ENCODE measurements around the gene WDR43. TPM values are rescaled to one million over a fixed set of nuclear protein-coding genes. Genes with fewer than 3 reads are reported as not detected.

WDR43 gene
- total RNA-seq, 1 donor from 2014 or later: 19.0 TPM

- ATAC-seq (ENCODE audit: poor library complexity) (no peak), DNase-seq (no peak)
- intact Hi-C loops (cut with DNase I): no loop called here
Measured at GRCh38 chr2:28905533-28905932, 11.1 kb downstream of the WDR43 start.

- ATAC-seq (ENCODE audit: poor library complexity): no peak
- intact Hi-C loops (cut with DNase I): no loop called here
Measured at GRCh38 chr2:28906376-28906775, 11.9 kb downstream of the WDR43 start.

GRCh38 chr2:28906821-28907220 is 12.4 kb downstream of the WDR43 start:
- ATAC-seq (ENCODE audit: poor library complexity) (no peak), DNase-seq (no peak)
- intact Hi-C loops (cut with DNase I): no loop called here

More at GRCh38 chr2:28906376-28906775, 11.9 kb downstream of the WDR43 start:
- DNase-seq: no peak

GRCh38 chr2:28908172-28908571 is 13.7 kb downstream of the WDR43 start:
- no peak for DNase-seq
- no peak for ATAC-seq (ENCODE audit: poor library complexity)
- intact Hi-C loops (cut with DNase I): no loop called here

- ATAC-seq (ENCODE audit: poor library complexity) (no peak), DNase-seq (no peak)
- intact Hi-C loops (cut with DNase I): no loop called here
Measured at GRCh38 chr2:28909655-28910353, 15.3 kb downstream of the WDR43 start.

GRCh38 chr2:28915939-28916338 is 21.5 kb downstream of the WDR43 start:
- intact Hi-C loops (cut with DNase I): no loop called here
- no peak for DNase-seq

GRCh38 chr2:28926847-28927246 is 32.4 kb downstream of the WDR43 start:
- DNase-seq: no peak
- ATAC-seq (ENCODE audit: poor library complexity): no peak
- intact Hi-C loops (cut with DNase I): no loop called here

More at GRCh38 chr2:28915939-28916338, 21.5 kb downstream of the WDR43 start:
- ATAC-seq (ENCODE audit: poor library complexity): no peak

GRCh38 chr2:28927469-28927868 is 33.0 kb downstream of the WDR43 start:
- no peak for ATAC-seq (ENCODE audit: poor library complexity)
- intact Hi-C loops (cut with DNase I): no loop called here
- no peak for DNase-seq

GRCh38 chr2:28927878-28928277 is 33.4 kb downstream of the WDR43 start:
- ATAC-seq (ENCODE audit: poor library complexity): no peak
- intact Hi-C loops (cut with DNase I): no loop called here
- DNase-seq: no peak

- DNase-seq: no peak
- intact Hi-C loops (cut with DNase I): no loop called here
- ATAC-seq (ENCODE audit: poor library complexity): no peak
Measured at GRCh38 chr2:28929581-28929980, 35.1 kb downstream of the WDR43 start.

- intact Hi-C loops (cut with DNase I): no loop called here
- ATAC-seq (ENCODE audit: poor library complexity): no peak
Measured at GRCh38 chr2:28930205-28930604, 35.7 kb downstream of the WDR43 start.

GRCh38 chr2:28934769-28935168 is 40.3 kb downstream of the WDR43 start:
- ATAC-seq (ENCODE audit: poor library complexity) (no peak), DNase-seq (no peak)
- intact Hi-C loops (cut with DNase I): no loop called here

More at GRCh38 chr2:28930205-28930604, 35.7 kb downstream of the WDR43 start:
- no peak for DNase-seq

GRCh38 chr2:28941008-28941407 is 46.5 kb downstream of the WDR43 start:
- intact Hi-C loops (cut with DNase I): no loop called here
- no peak for DNase-seq
- no peak for ATAC-seq (ENCODE audit: poor library complexity)

GRCh38 chr2:28944535-28945248 is 50.2 kb downstream of the WDR43 start:
- intact Hi-C loops (cut with DNase I): no loop called here
- DNase-seq (no peak), ATAC-seq (ENCODE audit: poor library complexity) (no peak)

- DNase-seq (no peak), ATAC-seq (ENCODE audit: poor library complexity) (no peak)
- intact Hi-C loops (cut with DNase I): no loop called here
Measured at GRCh38 chr2:28948160-28948559, 53.7 kb downstream of the WDR43 start.

GRCh38 chr2:28949190-28949589 is 54.7 kb downstream of the WDR43 start:
- intact Hi-C loops (cut with DNase I): no loop called here
- ATAC-seq (ENCODE audit: poor library complexity): no peak
- no peak for DNase-seq

GRCh38 chr2:28949617-28950305 is 55.3 kb downstream of the WDR43 start:
- no peak for ATAC-seq (ENCODE audit: poor library complexity)
- no peak for DNase-seq
- intact Hi-C loops (cut with DNase I): loop anchor here (10.0 kb wide), 1 partner anchor 975 kb away; the partner anchor contains the start of gene ALK

- DNase-seq (no peak), ATAC-seq (ENCODE audit: poor library complexity) (no peak)
- intact Hi-C loops (cut with DNase I): loop anchor here (10.0 kb wide), 1 partner anchor 974 kb away; the partner anchor contains the start of gene ALK
Measured at GRCh38 chr2:28950941-28951630, 56.6 kb downstream of the WDR43 start.
